ENCODE results near the gene ZDHHC1. TPM values are rescaled to one million over a fixed set of nuclear protein-coding genes. Genes with fewer than 3 reads are reported as not detected.

Gene ZDHHC1
- total RNA-seq, 1 experiment from 2014 or later = 1.0 TPM

DNA sequence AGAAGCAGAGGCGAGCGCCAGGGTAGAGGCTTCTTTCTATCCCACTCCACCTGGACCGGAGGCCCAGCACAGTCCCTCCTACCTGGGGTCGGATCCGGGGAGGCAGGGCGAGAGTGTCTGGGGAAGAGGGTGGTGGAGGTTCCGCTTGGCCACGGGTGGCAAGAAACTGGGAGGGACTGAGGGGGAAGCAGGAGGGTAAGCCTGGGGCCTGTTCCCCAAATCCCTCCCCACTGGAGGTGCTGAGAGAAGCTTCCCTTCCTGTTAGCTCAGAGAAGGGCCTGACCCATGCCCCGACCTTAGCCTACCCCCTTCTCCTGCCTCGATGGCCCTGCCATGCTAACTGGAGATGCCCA, 21.2 kb downstream of the ZDHHC1 start:
- ChIA-PET POLR2A (no interaction called here), CTCF (interaction anchor here (1.1 kb wide), 1 partner anchor 36 kb away, joined by 3 read pairs; the partner anchor contains the start of gene HSD11B2)
- peaks cover 7% of the 10 kb centered on the region for H3K4me1 Mint-ChIP-seq (ENCODE audit: low read depth, unreplicated experiment)
- no peaks in the 10 kb centered on the region for H3K27me3 Mint-ChIP-seq (ENCODE audit: insufficient read depth, unreplicated experiment)
- peak in 1 of 2 experiments; percentile 26 for DNase-seq
- H3K9me3 Mint-ChIP-seq (ENCODE audit: unreplicated experiment) = no peaks in the 10 kb centered on the region
- no peak overlapping the region for H3K4me3 ChIP-seq (ENCODE audit: low read depth, low read length)
- peaks cover 5% of the 10 kb centered on the region for H3K36me3 Mint-ChIP-seq (ENCODE audit: insufficient read depth, unreplicated experiment)
- H3K36me3 ChIP-seq (ENCODE audit: control insufficient read depth, insufficient read depth, low read length) = no peaks in the 10 kb centered on the region
- H3K4me1 ChIP-seq = peaks cover 20% of the 10 kb centered on the region
- intact Hi-C loops (cut with micrococcal nuclease; ENCODE audit: unreplicated experiment) = no loop called here
- TF ChIP-seq CTCF (IDR thresholded peaks at IDR 0.05; ENCODE audit: insufficient read depth in 1 of 2, low read depth in 1 of 2, low read length in 1 of 2, severe bottlenecking in 1 of 2, unreplicated experiment in 1 of 2) = no peak
- H3K4me3 Mint-ChIP-seq (ENCODE audit: unreplicated experiment) = no peak overlapping the region
- BruUV-seq (replicated peaks) = no TSS peak
- no peaks in the 10 kb centered on the region for H3K27me3 ChIP-seq (replicated peaks; ENCODE audit: control insufficient read depth, insufficient read depth, low read length)
- H3K27ac Mint-ChIP-seq (ENCODE audit: unreplicated experiment) = no peak overlapping the region
- no peaks in the 10 kb centered on the region for H3K9me3 ChIP-seq

- H3K4me1 ChIP-seq = peaks cover 20% of the 10 kb centered on the region
- DNase-seq = peak in 1 of 2 experiments; percentile 22
- BruUV-seq (replicated peaks) = no TSS peak
- TF ChIP-seq CTCF (IDR thresholded peaks at IDR 0.05; ENCODE audit: insufficient read depth in 1 of 2, low read depth in 1 of 2, low read length in 1 of 2, severe bottlenecking in 1 of 2, unreplicated experiment in 1 of 2) = no peak
- H3K36me3 Mint-ChIP-seq (ENCODE audit: insufficient read depth, unreplicated experiment) = peaks cover 5% of the 10 kb centered on the region
- H3K27me3 Mint-ChIP-seq (ENCODE audit: insufficient read depth, unreplicated experiment) = no peaks in the 10 kb centered on the region
- intact Hi-C loops (cut with micrococcal nuclease; ENCODE audit: unreplicated experiment) = no loop called here
- peak overlapping the region; percentile 28 for H3K4me3 Mint-ChIP-seq (ENCODE audit: unreplicated experiment)
- no peaks in the 10 kb centered on the region for H3K9me3 ChIP-seq
- H3K27me3 ChIP-seq (replicated peaks; ENCODE audit: control insufficient read depth, insufficient read depth, low read length) = no peaks in the 10 kb centered on the region
- POLR2A ChIA-PET = no interaction called here
- CTCF ChIA-PET = interaction anchor here (1.0 kb wide), 1 partner anchor 12 kb away, joined by 3 read pairs; no protein-coding TSS in a partner anchor
- no peaks in the 10 kb centered on the region for H3K9me3 Mint-ChIP-seq (ENCODE audit: unreplicated experiment)
- H3K4me1 Mint-ChIP-seq (ENCODE audit: low read depth, unreplicated experiment) = peaks cover 7% of the 10 kb centered on the region
- no peak overlapping the region for H3K27ac Mint-ChIP-seq (ENCODE audit: unreplicated experiment)
- no peak overlapping the region for H3K4me3 ChIP-seq (ENCODE audit: low read depth, low read length)
- H3K36me3 ChIP-seq (ENCODE audit: control insufficient read depth, insufficient read depth, low read length) = no peaks in the 10 kb centered on the region
Observed at GRCh38 chr16:67394155-67395104, 21.8 kb downstream of the ZDHHC1 start.

GRCh38 chr16:67393788-67394154, 22.5 kb downstream of the ZDHHC1 start:
- POLR2A ChIA-PET = no interaction called here
- no peak overlapping the region for H3K27ac Mint-ChIP-seq (ENCODE audit: unreplicated experiment)
- H3K27me3 Mint-ChIP-seq (ENCODE audit: insufficient read depth, unreplicated experiment) = no peaks in the 10 kb centered on the region
- CTCF ChIA-PET = interaction anchor here (1.0 kb wide), 1 partner anchor 11 kb away, joined by 3 read pairs; no protein-coding TSS in a partner anchor
- H3K9me3 ChIP-seq = no peaks in the 10 kb centered on the region
- no peaks in the 10 kb centered on the region for H3K27me3 ChIP-seq (replicated peaks; ENCODE audit: control insufficient read depth, insufficient read depth, low read length)
- BruUV-seq (replicated peaks) = no TSS peak
- intact Hi-C loops (cut with micrococcal nuclease; ENCODE audit: unreplicated experiment) = no loop called here
- H3K4me3 ChIP-seq (ENCODE audit: low read depth, low read length) = no peak overlapping the region
- peak in 1 of 2 experiments; percentile 29 for DNase-seq
- no peaks in the 10 kb centered on the region for H3K9me3 Mint-ChIP-seq (ENCODE audit: unreplicated experiment)
- H3K36me3 Mint-ChIP-seq (ENCODE audit: insufficient read depth, unreplicated experiment) = peaks cover 5% of the 10 kb centered on the region
- no peak for TF ChIP-seq CTCF (IDR thresholded peaks at IDR 0.05; ENCODE audit: insufficient read depth in 1 of 2, low read depth in 1 of 2, low read length in 1 of 2, severe bottlenecking in 1 of 2, unreplicated experiment in 1 of 2)
- peak overlapping the region; percentile 28 for H3K4me3 Mint-ChIP-seq (ENCODE audit: unreplicated experiment)
- no peaks in the 10 kb centered on the region for H3K36me3 ChIP-seq (ENCODE audit: control insufficient read depth, insufficient read depth, low read length)
- H3K4me1 ChIP-seq = peaks cover 20% of the 10 kb centered on the region
- peaks cover 7% of the 10 kb centered on the region for H3K4me1 Mint-ChIP-seq (ENCODE audit: low read depth, unreplicated experiment)

Data from Caco-2 (cell line).